ENCODE results near the gene NTF3.
"Not testable (repeated sequence)": the region's sequence is repeated elsewhere in the genome, so short reads cannot be mapped to it uniquely, and the experiment has no call there.

The NTF3 gene

DNA sequence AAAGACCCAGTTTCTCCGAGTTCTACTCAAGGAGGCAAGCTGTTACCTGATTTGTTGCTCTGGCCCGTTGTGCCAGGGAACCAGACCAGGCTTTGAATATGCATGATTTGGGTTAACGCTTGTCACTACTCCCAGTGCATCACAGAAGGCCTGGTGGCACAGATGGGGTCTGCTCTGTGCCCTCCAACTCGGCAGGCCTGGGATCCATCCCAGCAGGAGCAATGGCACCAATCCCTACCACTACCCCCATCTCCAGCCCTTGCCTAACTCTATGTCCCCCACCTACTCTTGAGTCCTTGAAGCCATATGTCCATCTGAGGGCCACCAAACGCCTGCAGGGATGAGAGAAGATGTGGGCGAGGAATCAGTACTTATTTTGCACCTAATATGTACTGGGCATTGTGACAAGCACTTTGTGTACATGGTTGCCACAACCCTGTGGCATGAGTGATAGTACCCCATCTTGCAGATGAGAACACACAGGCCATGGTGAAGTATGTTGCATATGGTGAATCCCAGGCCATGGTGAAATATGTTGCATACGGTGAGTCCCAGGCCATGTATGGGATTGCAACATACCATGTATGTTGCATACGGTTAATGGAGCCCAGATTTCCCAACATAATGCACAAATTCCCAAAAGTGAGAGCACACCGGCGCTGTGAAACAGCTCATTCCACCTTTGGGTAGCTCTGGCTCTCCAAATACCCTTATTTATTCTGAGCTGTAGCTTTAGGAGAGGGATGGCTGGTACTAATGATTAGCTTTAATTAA, 102.7 kb downstream of the NTF3 start:
- no peak for DNase-seq (ENCODE audit: low read depth in 2 of 2)

DNA sequence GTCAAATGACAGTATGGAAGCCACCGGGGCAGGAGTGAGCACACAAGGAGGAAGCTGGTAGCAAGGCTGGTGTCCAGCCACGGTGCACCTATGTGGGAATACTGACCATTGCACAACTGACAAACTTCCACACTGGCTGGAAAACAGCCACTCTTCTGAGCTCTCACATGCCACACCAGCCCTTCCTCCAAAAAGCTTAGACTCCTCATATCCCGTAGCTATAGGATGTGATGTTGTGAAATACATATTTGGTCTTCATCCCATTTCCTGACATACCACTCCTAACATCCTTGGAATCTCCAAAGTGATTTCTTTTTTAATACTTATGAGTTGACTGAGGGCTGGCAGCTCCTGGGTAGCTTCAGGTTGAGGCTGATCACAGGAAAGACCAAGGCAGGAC, 103.6 kb downstream of the NTF3 start:
- no peak for DNase-seq (ENCODE audit: low read depth in 2 of 2)

DNA sequence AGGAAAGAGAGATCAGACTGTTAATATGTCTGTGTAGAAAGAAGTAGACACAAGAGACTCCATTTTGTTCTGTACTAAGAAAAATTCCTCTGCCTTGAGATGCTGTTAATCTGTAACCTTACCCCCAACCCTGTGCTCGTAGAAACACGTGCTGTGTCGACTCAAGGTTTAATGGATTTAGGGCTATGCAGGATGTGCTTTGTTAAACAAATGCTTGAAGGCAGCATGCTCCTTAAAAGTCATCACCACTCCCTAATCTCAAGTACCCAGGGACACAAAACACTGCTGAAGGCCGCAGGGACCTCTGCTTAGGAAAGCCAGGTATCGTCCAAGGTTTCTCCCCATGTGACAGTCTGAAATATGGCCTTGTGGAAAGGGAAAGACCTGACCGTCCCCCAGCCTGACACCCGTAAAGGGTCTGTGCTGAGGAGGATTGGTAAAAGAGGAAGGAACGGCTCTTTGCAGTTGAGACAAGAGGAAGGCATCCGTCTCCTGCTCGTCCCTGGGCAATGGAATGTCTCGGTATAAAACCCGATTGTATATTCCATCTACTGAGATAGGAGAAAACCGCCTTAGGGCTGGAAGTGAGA, 105.2 kb downstream of the NTF3 start:
- not testable (repeated sequence) for DNase-seq (ENCODE audit: low read depth in 2 of 2)

DNA sequence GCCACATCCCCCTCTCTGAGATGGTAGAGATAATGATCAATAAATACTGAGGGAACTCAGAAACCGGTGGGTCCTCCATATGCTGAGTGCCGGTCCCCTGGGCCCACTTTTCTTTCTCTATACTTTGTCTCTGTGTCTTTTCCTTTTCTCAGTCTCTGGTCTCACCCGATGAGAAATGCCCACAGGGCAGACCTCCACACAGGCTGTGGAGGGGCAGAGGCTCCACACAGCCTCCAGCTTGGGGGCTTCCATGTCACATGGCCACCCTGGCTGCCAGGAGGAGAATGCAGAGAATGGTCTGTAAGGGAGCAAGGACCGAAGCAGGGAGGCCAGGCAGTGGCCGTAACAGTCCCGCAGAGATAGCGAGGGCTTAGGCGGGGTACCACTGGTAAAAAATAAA, 105.9 kb downstream of the NTF3 start:
- no peak for DNase-seq (ENCODE audit: low read depth in 2 of 2)
